Ishikawa (cell line): ENCODE measurements around the gene KRI1.

ENCODE experiments used
- CEBPB ChIP-seq: IDR thresholded peaks from 2 replicates; pipeline ENCODE4 v1.6.1; 2012
- CREB1 ChIP-seq: IDR thresholded peaks from 2 replicates; pipeline ENCODE4 v1.6.1; 2012; ENCODE audit warnings: low read depth
- EGR1 ChIP-seq: IDR thresholded peaks from 2 replicates; pipeline ENCODE4 v1.6.1; 2012
- EP300 ChIP-seq: IDR thresholded peaks from 2 replicates; pipeline ENCODE4 v1.6.1; 2012; ENCODE audit warnings: borderline replicate concordance
- FOXM1 ChIP-seq: IDR thresholded peaks from 2 replicates; pipeline ENCODE4 v1.6.1; 2012; ENCODE audit warnings: low read depth, borderline replicate concordance
- MAX ChIP-seq: IDR thresholded peaks from 2 replicates; pipeline ENCODE4 v1.6.1; 2012
- NFIC ChIP-seq: IDR thresholded peaks from 2 replicates; pipeline ENCODE4 v1.6.1; 2012
- RAD21 ChIP-seq: IDR thresholded peaks from 2 replicates; pipeline ENCODE4 v1.6.1; 2012; ENCODE audit warnings: low read depth
- TAF1 ChIP-seq: IDR thresholded peaks from 2 replicates; pipeline ENCODE4 v1.6.1; 2012; ENCODE audit warnings: low read depth, mild to moderate bottlenecking
- TCF12 ChIP-seq: IDR thresholded peaks from 2 replicates; pipeline ENCODE4 v1.6.1; 2012; ENCODE audit warnings: low read depth
- TEAD4 ChIP-seq: IDR thresholded peaks from 2 replicates; pipeline ENCODE4 v1.6.1; 2012
- USF1 ChIP-seq: IDR thresholded peaks from 2 replicates; pipeline ENCODE4 v1.6.1; 2012
- YY1 ChIP-seq: IDR thresholded peaks from 2 replicates; pipeline ENCODE4 v1.6.1; 2012; ENCODE audit warnings: low read depth
- ZBTB7A ChIP-seq: IDR thresholded peaks from 2 replicates; pipeline ENCODE4 v1.6.1; 2012; ENCODE audit warnings: low read depth
- TF ChIP-seq, protein P1 (sequence below): IDR thresholded peaks from 2 replicates; pipeline ENCODE4 v1.6.1; 2012; ENCODE audit warnings: low read depth, mild to moderate bottlenecking

Gene KRI1

DNA sequence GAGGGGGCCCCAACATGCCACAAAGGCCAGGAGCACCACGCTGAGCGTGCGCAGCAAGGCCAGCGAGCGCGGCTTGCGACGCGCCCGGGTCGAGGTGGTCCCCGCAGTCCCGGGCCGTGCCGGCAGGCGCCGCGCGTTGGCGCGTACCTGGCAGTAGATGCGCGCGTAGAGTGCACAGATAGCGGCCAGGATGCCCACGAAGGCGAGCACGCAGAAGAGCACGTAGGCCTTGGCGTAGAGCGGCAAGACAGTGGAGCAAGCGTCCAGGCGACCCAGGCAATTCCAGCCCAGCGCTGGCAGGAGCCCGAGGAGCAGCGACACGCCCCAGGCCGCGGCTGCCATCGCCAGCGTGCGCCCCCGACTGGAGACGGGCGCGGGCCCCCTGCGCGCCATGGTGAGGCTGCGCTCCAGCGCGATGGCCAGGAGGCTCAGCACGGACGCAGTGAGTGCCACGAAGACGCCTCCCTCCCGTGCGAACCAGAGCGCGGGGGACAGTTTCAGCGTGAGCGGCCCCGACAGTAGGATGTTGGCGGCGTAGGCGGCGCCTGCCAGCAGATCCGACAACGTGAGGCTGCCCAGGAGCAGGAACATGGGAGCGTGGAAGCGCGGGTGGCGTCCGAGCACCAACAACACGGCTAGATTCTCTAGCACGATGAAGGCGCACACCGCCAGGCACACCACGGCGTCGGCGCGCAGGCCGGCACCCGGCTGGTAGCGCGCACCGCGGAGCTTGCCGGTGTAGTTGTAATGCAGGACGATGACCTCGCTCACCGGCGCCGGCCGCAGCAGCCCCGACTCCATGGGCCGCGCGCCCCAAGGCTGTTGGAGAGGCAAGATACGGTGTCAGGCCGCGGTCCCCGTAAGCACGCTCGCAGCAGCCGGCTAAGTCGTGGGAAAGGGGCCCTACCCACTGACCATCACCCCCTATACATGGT, 51.3 kb downstream of the KRI1 start:
- TF ChIP-seq EP300 = no peak
- TF ChIP-seq NFIC = no peak
- TF ChIP-seq EGR1 = no peak
- no peak for TF ChIP-seq TEAD4
- no peak for TF ChIP-seq USF1
- no peak for TF ChIP-seq FOXM1
- no peak for TF ChIP-seq TAF1
- TF ChIP-seq YY1 = no peak
- no peak for TF ChIP-seq CEBPB
- TF ChIP-seq, protein P1, sequence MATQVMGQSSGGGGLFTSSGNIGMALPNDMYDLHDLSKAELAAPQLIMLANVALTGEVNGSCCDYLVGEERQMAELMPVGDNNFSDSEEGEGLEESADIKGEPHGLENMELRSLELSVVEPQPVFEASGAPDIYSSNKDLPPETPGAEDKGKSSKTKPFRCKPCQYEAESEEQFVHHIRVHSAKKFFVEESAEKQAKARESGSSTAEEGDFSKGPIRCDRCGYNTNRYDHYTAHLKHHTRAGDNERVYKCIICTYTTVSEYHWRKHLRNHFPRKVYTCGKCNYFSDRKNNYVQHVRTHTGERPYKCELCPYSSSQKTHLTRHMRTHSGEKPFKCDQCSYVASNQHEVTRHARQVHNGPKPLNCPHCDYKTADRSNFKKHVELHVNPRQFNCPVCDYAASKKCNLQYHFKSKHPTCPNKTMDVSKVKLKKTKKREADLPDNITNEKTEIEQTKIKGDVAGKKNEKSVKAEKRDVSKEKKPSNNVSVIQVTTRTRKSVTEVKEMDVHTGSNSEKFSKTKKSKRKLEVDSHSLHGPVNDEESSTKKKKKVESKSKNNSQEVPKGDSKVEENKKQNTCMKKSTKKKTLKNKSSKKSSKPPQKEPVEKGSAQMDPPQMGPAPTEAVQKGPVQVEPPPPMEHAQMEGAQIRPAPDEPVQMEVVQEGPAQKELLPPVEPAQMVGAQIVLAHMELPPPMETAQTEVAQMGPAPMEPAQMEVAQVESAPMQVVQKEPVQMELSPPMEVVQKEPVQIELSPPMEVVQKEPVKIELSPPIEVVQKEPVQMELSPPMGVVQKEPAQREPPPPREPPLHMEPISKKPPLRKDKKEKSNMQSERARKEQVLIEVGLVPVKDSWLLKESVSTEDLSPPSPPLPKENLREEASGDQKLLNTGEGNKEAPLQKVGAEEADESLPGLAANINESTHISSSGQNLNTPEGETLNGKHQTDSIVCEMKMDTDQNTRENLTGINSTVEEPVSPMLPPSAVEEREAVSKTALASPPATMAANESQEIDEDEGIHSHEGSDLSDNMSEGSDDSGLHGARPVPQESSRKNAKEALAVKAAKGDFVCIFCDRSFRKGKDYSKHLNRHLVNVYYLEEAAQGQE = no peak

- TF ChIP-seq TCF12 (no peak), CEBPB (no peak), NFIC (no peak), USF1 (no peak), TEAD4 (no peak), EP300 (no peak), FOXM1 (no peak), RAD21 (no peak), YY1 (no peak), MAX (no peak), ZBTB7A (no peak)
- TF ChIP-seq, protein P1 = no peak
Measured at GRCh38 chr19:10513223-10513622, 52.6 kb downstream of the KRI1 start.

DNA sequence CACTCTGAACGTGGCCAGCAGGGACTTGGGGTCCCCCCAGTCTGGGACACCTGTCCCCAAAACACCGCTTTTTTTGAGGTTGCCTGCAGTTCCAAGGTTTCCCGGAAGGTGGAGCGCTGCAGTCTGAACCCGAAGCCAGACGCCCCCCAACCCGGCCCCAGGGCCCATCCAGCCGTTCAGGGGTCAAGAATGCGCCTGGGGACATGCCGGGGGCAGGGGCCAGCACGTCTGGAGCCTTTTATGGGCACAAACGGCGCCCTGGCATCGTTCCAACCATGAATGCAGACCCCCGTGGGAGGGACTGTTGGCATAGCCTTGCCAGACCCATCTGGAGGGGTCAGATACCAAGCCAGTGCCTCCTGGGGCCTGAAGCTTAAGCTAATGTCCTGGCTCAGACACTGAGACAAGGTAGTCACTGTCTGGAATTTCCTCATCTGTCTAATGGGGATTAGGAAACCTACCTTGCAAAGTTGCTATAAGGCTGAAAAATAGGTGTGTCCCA, 55.5 kb downstream of the KRI1 start:
- TF ChIP-seq TAF1 (no peak), MAX (no peak), CREB1 (no peak), ZBTB7A (peak; percentile 82), USF1 (no peak), EGR1 (no peak), TCF12 (no peak), RAD21 (no peak), CEBPB (no peak), FOXM1 (no peak), NFIC (peak; percentile 60), YY1 (no peak), EP300 (peak; percentile 38; the same call in 1 of the 2 replicates), TEAD4 (no peak)
- TF ChIP-seq, protein P1 = no peak

DNA sequence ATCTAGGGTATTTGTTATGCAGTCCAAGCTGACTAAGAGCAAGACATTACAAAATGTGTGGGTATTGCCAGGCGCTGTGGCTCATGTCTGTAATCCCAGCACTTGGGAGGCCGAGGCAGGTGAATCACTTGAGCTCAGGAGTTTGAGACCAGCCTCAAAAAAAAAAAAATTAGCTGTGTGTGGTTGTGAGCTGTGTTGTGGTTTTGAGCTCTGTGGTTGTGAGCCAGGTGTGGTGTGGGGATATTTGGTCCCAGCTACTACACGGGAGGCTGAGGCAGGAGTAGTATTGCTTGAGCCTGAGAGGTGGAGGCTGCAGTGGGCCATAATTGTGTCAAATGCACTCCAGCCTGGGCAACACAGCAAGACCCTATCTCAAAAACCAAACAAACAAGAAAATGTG, 57.1 kb downstream of the KRI1 start:
- TF ChIP-seq EP300 (no peak), ZBTB7A (no peak), CEBPB (no peak), FOXM1 (no peak), USF1 (no peak), EGR1 (no peak), CREB1 (no peak), YY1 (no peak), MAX (no peak)
- TF ChIP-seq, protein P1 = no peak
